GM18951 (cell line): ENCODE measurements around the gene KRTAP5-5.
"Not testable (repeated sequence)": the region's sequence is repeated elsewhere in the genome, so short reads cannot be mapped to it uniquely, and the experiment has no call there.

ENCODE experiments used
- POLR2A ChIP-seq: IDR thresholded peaks from 4 replicates; pipeline ENCODE4 v1.6.1; 2011; ENCODE audit warnings: mild to moderate bottlenecking; ENCODE audit not compliant: insufficient read length, insufficient read depth; ENCODE audit errors: extremely low read depth
- in situ Hi-C: fragments of 300-500 bp; cut with MboI; formaldehyde crosslinking; loops from one replicate; pipeline ENCODE4 v1.12.0; 2022; ENCODE audit warnings: low sequenced_read_pairs, mixed read lengths, inconsistent platforms; ENCODE audit not compliant: unreplicated experiment

The KRTAP5-5 gene

DNA sequence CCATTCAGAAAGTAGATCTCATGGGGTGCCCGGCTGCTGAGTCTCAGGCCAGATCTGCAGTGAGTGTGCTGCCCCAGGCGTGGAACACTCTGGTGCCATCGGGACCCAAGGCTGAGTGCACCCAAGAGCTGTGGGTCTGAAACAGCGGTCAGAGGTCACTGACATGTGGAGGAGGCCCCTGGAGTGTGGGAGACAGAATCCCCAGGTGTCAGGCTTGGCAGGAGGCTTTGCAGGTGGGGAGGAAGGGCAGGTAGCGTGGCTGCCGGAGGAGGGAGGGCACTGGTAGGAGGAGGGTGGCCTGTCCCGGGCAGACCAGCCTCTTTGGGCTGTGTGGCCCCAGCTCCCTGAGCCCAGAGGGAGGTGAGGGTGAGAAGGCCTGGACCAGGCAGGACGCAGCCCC, 35.7 kb downstream of the KRTAP5-5 start:
- in situ Hi-C loops, result no loop called here
- TF ChIP-seq POLR2A, result no peak

DNA sequence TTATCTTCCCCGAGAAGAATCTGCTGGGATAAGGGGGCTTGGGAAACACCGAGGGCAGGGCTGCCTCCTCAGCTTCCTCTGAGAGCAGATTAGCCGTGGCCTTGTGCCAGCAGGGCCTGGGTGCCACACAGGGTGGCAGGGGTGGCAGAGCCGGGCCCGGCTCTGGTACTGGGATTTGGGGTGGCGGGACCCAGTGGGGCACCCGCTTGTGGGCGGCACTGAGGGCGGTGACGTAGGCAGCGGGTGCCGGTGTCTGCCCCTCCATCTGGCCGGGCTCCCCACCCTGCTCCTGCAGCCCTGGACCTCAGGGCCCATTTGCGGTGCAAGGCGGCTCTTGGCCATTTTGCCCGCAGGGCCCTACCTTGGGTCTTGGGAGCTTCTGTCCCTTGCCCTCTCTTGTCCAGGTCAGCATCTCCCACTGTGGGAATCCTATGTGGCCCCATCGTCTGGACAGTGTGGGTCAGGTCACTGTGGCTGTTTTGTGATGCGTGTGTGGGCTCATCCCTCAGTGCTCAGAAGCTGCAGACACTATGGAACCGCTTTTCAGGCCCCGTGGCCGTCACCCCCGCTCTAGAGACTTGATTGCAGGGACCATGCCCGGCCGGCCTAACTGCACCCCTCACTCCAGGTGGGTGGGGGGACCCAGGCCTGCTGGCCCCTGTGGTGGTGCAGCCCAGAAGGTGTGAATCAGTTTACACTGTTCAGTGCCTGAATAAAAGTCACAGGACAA, 37.7 kb downstream of the KRTAP5-5 start:
- in situ Hi-C loops, result no loop called here
- TF ChIP-seq POLR2A, result no peak

DNA sequence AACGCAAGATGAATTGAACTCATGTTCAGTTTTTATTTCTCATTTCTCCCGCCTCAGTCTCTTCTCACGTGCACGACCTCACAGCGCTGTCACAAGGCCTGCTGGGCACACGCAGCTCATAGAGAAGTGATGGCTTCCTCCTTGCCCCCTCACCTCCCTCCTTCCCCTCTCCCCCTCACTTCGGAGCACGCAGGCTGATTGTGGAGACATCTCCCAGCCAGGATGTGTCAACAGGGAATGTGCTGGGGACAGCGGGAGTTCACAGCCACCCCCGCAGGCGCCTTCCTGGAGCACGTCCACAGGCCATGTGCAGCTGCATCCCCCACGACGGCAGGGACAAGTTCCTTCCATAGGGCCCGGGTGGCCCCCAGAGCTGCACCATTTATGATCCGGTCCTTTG, 38.3 kb downstream of the KRTAP5-5 start:
- no peak for TF ChIP-seq POLR2A
- in situ Hi-C loops, result no loop called here

DNA sequence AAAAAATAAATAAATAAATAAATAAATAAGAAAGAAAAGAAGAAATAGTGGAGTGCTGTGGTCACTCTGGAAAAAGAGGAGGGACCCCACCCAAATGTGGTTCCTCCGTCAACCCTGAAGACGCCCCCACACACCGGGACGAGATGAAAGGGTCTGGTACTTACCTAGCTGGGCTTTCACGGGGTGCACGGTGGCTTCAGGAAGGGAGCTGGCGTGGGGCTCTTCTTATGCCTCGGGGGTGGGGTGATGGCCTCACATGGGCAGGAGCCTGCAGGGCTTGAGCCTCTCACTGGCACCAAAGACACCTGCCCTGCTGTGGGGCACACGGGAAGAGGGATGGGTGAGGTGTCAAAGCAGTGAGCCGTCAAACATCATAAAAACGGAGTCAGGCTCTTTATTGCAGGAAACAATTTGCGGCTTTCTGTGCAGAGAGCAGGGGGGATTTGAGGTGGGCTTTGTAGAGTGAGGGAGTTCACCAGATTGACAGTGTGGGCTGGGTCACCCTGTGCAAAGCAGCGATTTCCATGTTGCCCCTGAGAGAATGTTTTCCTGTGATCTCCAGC, 39.4 kb downstream of the KRTAP5-5 start:
- TF ChIP-seq POLR2A, result no peak
- in situ Hi-C loops, result no loop called here

DNA sequence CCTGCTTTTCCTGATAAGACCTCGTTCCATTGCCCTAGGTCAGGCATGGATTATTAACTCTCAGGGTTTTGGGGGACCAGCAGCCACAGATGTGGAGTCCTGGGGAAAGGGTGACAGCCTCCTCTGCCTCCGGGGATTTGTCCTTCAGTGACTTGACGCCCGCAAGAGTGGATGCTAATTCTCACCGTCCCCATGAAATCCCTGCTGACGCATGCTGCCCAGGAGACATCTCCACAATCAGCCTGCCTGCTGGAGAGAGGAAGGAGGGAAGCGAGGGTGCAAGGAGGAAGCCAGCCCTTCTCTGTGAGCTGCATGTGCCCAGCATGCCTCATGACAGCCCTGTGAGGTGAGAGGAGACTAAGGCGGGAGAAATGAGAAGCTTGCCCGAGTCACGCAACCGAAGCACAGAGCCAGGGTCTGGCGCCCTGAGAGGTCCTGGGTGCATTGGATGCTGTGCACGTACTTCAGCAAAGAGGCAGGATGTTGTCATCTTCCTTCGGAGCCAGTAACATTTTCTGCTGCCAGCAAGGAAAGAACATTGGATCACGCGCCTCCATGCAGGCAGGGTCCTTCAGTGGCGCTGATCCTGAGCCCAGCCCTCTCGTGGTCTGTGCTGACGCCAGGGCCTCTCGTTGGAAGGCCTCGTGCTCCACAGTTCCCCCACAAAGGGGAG, 40.1 kb downstream of the KRTAP5-5 start:
- in situ Hi-C loops, result no loop called here
- no peak for TF ChIP-seq POLR2A

DNA sequence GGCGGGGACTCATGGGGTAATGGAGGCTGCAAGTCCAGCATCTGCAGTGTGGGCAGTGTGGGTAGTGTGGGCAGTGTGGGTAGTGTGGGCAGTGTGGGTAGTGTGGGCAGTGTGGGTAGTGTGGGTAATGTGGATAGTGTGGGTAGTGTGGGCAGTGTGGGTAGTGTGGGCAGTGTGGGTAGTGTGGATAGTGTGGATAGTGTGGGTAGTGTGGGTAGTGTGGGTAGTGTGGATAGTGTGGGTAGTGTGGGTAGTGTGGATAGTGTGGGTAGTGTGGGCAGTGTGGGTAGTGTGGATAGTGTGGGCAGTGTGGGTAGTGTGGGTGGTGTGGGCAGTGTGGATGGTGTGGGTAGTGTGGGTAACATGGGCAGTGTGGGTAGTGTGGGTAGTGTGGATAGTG, 40.9 kb downstream of the KRTAP5-5 start:
- in situ Hi-C loops, result not testable (repeated sequence)

DNA sequence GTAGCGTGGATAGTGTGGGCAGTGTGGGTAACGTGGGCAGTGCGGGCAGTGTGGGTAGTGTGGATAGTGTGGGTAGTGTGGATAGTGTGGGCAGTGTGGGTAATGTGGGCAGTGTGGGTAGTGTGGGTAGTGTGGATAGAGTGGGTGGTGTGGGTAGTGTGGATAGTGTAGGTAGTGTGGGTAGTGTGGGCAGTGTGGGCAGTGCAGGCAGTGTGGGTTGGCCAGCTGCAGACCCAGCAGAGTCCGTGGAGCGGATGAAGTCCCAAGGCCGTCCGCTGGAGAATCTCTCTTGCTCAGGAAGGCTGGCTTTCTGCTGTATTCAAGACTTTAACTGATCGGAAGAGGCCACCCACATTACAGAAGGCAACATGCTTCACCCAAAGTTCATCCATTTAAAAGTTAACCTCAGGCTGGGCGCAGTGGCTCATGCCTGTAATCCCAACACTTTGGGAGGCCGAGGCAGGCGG, 41.4 kb downstream of the KRTAP5-5 start:
- in situ Hi-C loops, result no loop called here

DNA sequence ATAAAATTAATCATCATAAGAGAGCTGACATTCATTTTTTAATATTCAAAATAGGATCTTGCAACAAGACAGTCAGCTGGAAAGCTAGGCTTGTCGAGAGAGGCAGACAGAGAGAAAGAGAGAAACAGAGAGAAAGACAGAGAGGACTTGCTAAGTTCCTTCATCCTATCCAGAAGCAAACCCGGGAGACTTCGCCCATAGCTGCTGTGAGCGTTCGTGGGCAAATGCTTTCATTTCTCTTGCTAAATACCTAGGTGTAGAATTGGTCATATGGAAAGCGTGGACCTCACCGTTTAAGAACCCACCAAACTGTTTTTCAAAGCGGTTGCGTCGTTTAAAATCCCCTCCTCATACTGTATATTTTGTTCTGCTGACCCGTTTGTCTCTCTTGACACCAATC, 42.1 kb downstream of the KRTAP5-5 start:
- in situ Hi-C loops, result no loop called here
- no peak for TF ChIP-seq POLR2A

More for the DNA sequence above, 41.4 kb downstream of the KRTAP5-5 start:
- no peak for TF ChIP-seq POLR2A

DNA sequence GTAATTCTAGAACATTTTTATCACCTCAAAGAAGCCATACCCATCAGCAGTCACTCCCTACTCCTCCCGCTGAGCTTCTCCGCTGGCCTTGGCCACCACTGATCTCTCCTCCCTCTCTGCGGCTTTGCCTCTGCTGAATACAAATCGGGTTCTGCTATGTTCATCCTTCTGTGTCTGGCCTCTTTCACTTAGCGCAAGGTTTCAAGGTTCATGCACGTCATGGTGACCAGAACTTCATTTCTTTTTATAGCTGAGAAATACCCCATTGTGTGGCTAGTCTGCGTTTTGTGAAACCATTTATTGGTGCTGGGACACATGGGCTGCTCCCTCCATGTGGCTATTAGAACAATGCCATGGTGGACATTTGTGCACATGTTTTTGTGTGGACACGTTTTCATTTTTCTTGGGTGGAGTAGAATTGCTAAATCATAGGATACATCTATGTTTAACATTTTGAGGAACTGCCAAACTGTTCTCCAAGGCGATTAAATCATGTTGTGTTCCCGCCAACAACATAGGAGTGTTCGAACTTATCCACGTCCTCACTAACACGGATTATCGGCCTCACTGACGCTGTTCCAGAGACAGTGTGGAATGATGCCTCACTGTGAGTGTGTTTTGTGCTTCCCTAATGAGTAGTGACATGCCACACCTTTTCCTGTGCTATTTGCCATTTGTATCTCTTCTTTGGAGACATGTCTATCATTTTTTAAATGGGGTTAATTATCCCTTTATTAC, 43.2 kb downstream of the KRTAP5-5 start:
- no peak for TF ChIP-seq POLR2A
- in situ Hi-C loops, result no loop called here

DNA sequence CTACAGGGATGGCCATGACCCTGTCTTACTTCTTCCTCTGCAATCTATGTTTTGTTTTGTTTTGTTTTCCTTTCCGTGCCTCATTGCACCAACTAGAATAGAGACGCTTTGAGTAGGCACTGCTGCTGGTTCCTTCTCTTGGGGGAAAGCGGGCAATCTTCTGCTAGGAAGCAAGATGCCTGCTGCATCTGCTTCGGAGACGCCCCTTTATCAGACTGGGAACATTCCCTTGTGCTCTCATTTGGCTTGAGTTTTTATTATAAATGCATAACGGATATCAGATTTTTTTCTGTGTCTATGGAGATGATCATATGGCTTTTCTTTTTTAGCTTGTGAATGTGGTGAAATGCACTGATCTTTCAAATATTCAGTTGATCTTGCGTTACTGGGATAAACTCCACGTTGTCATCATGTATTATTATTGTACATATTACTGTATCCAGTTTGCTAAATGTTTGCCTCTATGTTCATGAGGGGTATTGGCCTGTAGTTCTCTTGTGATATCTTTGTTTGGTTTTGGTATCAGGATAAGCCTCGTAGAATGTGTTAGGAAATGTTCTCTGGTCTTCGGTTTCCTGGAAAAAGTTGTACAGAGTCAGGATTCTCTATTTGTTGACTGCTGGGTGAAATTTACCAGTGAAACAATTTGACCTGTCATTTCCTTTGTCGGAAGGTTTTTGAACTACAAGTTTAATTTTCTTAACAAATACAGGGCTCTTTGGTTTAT, 44.0 kb downstream of the KRTAP5-5 start:
- in situ Hi-C loops, result no loop called here
- no peak for TF ChIP-seq POLR2A

DNA sequence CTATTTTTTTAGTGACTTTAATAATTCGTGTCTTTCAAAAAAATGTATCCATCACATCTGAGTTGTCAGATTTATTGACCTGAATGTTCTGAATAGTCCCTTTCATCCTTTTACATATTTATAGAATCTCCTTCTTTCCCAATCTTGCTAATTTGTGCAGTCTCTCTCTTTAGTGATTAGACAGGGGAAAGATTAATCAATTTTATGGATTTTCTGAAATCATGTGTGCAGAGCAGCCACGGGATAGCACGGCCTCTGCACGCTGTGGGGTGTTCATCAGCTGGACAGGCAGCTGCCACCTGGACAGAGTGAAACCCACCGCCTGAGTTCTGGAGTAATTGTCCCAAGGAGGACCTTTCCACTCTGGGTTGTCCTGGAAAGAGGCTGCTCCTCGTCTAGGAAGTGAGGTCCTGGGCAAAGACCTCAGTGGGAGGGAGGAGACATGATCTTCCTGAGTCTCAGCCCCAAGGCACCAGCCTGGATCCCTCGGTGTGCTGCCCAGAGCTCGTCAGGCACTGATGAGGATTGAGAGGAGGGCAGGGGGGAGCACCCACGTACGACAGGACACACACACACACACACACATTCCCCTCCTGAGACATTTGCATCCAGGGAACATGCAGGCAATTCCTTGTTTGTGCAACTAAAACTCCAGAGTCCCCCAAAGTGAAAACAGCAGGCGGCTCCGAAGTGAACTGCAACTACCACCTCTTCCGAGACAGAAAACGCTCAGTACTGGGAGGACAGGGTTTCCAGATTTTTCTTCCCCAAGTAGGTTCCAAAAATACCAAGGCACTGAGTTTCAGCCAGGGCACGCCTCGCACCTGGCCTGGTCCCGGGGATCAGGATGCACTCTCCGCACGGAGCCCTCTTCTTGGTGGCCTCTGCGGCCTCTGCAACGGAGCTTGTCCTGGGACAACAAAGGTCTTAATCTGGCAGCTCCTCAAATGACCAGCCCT, 44.9 kb downstream of the KRTAP5-5 start:
- in situ Hi-C loops, result loop anchor here (25.0 kb wide), 1 partner anchor 488 kb away; the partner anchor contains the start of genes INS and TH
- TF ChIP-seq POLR2A, result no peak
